Thyroid gland (tissue), 4 donors: ENCODE data around the gene ALMS1.

Experiments used
- POLR2A ChIP-seq, 2 donors: fragments of 450-650 bp; IDR thresholded peaks; one replicate each; pipeline ENCODE4 v1.6.1; 2017; ENCODE audit warnings: antibody characterized with exemption in 2 of 2, mild to moderate bottlenecking in 2 of 2, moderate library complexity in 1 of 2
- TF ChIP-seq, protein P1 (sequence below), 6 experiments: fragments of 200-600 bp in 3 of 6; fragments of 450-650 bp in 3 of 6; sonication (generic) in 3 of 6; IDR thresholded peaks; one replicate each; pipeline ENCODE4 v1.5.1; 2016 to 2019; ENCODE audit warnings: antibody characterized with exemption in 6 of 6, mild to moderate bottlenecking in 2 of 6, inconsistent platforms in 1 of 6, moderate library complexity in 1 of 6

GRCh38 chr2:73610111-73610510 lies 224.5 kb downstream of the ALMS1 start:
- TF ChIP-seq, protein P1, sequence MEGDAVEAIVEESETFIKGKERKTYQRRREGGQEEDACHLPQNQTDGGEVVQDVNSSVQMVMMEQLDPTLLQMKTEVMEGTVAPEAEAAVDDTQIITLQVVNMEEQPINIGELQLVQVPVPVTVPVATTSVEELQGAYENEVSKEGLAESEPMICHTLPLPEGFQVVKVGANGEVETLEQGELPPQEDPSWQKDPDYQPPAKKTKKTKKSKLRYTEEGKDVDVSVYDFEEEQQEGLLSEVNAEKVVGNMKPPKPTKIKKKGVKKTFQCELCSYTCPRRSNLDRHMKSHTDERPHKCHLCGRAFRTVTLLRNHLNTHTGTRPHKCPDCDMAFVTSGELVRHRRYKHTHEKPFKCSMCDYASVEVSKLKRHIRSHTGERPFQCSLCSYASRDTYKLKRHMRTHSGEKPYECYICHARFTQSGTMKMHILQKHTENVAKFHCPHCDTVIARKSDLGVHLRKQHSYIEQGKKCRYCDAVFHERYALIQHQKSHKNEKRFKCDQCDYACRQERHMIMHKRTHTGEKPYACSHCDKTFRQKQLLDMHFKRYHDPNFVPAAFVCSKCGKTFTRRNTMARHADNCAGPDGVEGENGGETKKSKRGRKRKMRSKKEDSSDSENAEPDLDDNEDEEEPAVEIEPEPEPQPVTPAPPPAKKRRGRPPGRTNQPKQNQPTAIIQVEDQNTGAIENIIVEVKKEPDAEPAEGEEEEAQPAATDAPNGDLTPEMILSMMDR (IDR thresholded peaks at IDR 0.05) = no peak
- no peak for TF ChIP-seq POLR2A (IDR thresholded peaks at IDR 0.05)
